ENCODE measurements around the gene CMTM2. TPM values are rescaled to one million over a fixed set of nuclear protein-coding genes. Genes with fewer than 3 reads are reported as not detected.
"Not testable (repeated sequence)": the region's sequence is repeated elsewhere in the genome, so short reads cannot be mapped to it uniquely, and the experiment has no call there.

The CMTM2 gene
- total RNA-seq, 1 donor from 2014 or later = 0.51 TPM

GRCh38 chr16:66585481-66586239 lies 6.4 kb downstream of the CMTM2 start:
- peaks cover 7% of the 10 kb centered on the region for H3K36me3 Mint-ChIP-seq (ENCODE audit: low read depth)
- peaks cover 43% of the 10 kb centered on the region for H3K4me1 Mint-ChIP-seq
- intact Hi-C loops (cut with micrococcal nuclease) = no loop called here
- no peaks in the 10 kb centered on the region for H3K9me3 Mint-ChIP-seq
- peak overlapping the region; percentile 14 for H3K4me3 Mint-ChIP-seq
- peak overlapping the region; percentile 18 for H3K27ac Mint-ChIP-seq
- no peak for DNase-seq
- H3K27me3 Mint-ChIP-seq = no peaks in the 10 kb centered on the region

GRCh38 chr16:66587881-66588600 lies 8.8 kb downstream of the CMTM2 start:
- H3K9me3 Mint-ChIP-seq = no peaks in the 10 kb centered on the region
- peak overlapping the region; percentile 64 for H3K4me3 Mint-ChIP-seq
- H3K27me3 Mint-ChIP-seq = no peaks in the 10 kb centered on the region
- H3K36me3 Mint-ChIP-seq (ENCODE audit: low read depth) = peaks cover 2% of the 10 kb centered on the region
- intact Hi-C loops (cut with micrococcal nuclease) = loop anchor here (2.0 kb wide), 1 partner anchor 35 kb away; the partner anchor contains the start of gene CKLF
- H3K4me1 Mint-ChIP-seq = peaks cover 34% of the 10 kb centered on the region
- DNase-seq = peak; percentile 62
- H3K27ac Mint-ChIP-seq = peak overlapping the region; percentile 2

GRCh38 chr16:66588981-66589713 lies 9.9 kb downstream of the CMTM2 start:
- Mint-ChIP-seq H3K4me3 (peak overlapping the region; percentile 76), H3K36me3 (ENCODE audit: low read depth) (peaks cover 2% of the 10 kb centered on the region), H3K27me3 (no peaks in the 10 kb centered on the region), H3K27ac (peak overlapping the region; percentile 56), H3K4me1 (peaks cover 34% of the 10 kb centered on the region), H3K9me3 (no peaks in the 10 kb centered on the region)
- intact Hi-C loops (cut with micrococcal nuclease) = loop anchor here (1.0 to 2.0 kb wide), 3 partner anchors 36 to 183 kb away; partner anchors contain the start of gene CKLF
- DNase-seq = peak; percentile 89

- intact Hi-C loops (cut with micrococcal nuclease) = loop anchor here (1.0 kb wide), 2 partner anchors 14 to 26 kb away; partner anchors contain the start of gene CMTM3
- Mint-ChIP-seq H3K4me3 (peak overlapping the region; percentile 76), H3K27ac (peak overlapping the region; percentile 63), H3K4me1 (peaks cover 39% of the 10 kb centered on the region), H3K27me3 (no peaks in the 10 kb centered on the region), H3K9me3 (no peaks in the 10 kb centered on the region), H3K36me3 (ENCODE audit: low read depth) (no peaks in the 10 kb centered on the region)
- DNase-seq = peak; percentile 86
Measured at GRCh38 chr16:66590322-66590721, 11.1 kb downstream of the CMTM2 start.

- H3K36me3 Mint-ChIP-seq (ENCODE audit: low read depth) = no peaks in the 10 kb centered on the region
- intact Hi-C loops (cut with micrococcal nuclease) = no loop called here
- DNase-seq = no peak
- H3K4me1 Mint-ChIP-seq = peaks cover 34% of the 10 kb centered on the region
- H3K4me3 Mint-ChIP-seq = peak overlapping the region; percentile 76
- no peaks in the 10 kb centered on the region for H3K27me3 Mint-ChIP-seq
- no peak overlapping the region for H3K27ac Mint-ChIP-seq
- no peaks in the 10 kb centered on the region for H3K9me3 Mint-ChIP-seq
Measured at GRCh38 chr16:66591018-66591417, 11.8 kb downstream of the CMTM2 start.

- no peak for DNase-seq
- no peaks in the 10 kb centered on the region for H3K36me3 Mint-ChIP-seq (ENCODE audit: low read depth)
- no peak overlapping the region for H3K27ac Mint-ChIP-seq
- H3K27me3 Mint-ChIP-seq = no peaks in the 10 kb centered on the region
- intact Hi-C loops (cut with micrococcal nuclease) = no loop called here
- H3K9me3 Mint-ChIP-seq = no peaks in the 10 kb centered on the region
- peaks cover 37% of the 10 kb centered on the region for H3K4me1 Mint-ChIP-seq
- no peak overlapping the region for H3K4me3 Mint-ChIP-seq
Measured at GRCh38 chr16:66592241-66592640, 13.0 kb downstream of the CMTM2 start.

- Mint-ChIP-seq H3K9me3 (no peaks in the 10 kb centered on the region), H3K27me3 (no peaks in the 10 kb centered on the region), H3K4me3 (no peak overlapping the region), H3K36me3 (ENCODE audit: low read depth) (no peaks in the 10 kb centered on the region), H3K27ac (no peak overlapping the region), H3K4me1 (peaks cover 35% of the 10 kb centered on the region)
- intact Hi-C loops (cut with micrococcal nuclease) = no loop called here
- DNase-seq = no peak
Measured at GRCh38 chr16:66592814-66593213, 13.6 kb downstream of the CMTM2 start.

- peak overlapping the region; percentile 49 for H3K27ac Mint-ChIP-seq
- H3K4me1 Mint-ChIP-seq = peaks cover 37% of the 10 kb centered on the region
- no peaks in the 10 kb centered on the region for H3K36me3 Mint-ChIP-seq (ENCODE audit: low read depth)
- DNase-seq = no peak
- intact Hi-C loops (cut with micrococcal nuclease) = no loop called here
- H3K9me3 Mint-ChIP-seq = no peaks in the 10 kb centered on the region
- no peak overlapping the region for H3K4me3 Mint-ChIP-seq
- H3K27me3 Mint-ChIP-seq = no peaks in the 10 kb centered on the region
Measured at GRCh38 chr16:66594739-66595138, 15.5 kb downstream of the CMTM2 start.

GRCh38 chr16:66596559-66596958 lies 17.3 kb downstream of the CMTM2 start:
- H3K4me1 Mint-ChIP-seq = peaks cover 34% of the 10 kb centered on the region
- H3K36me3 Mint-ChIP-seq (ENCODE audit: low read depth); H3K9me3 Mint-ChIP-seq; intact Hi-C loops (cut with micrococcal nuclease); H3K4me3 Mint-ChIP-seq; H3K27me3 Mint-ChIP-seq; DNase-seq: not testable (repeated sequence)
- H3K27ac Mint-ChIP-seq = peak overlapping the region; percentile 80

GRCh38 chr16:66596986-66597848 lies 18.0 kb downstream of the CMTM2 start:
- Mint-ChIP-seq H3K27ac (peak overlapping the region; percentile 80), H3K36me3 (ENCODE audit: low read depth) (peaks cover 5% of the 10 kb centered on the region), H3K4me3 (peak overlapping the region; percentile 47), H3K27me3 (no peaks in the 10 kb centered on the region), H3K4me1 (peaks cover 34% of the 10 kb centered on the region), H3K9me3 (no peaks in the 10 kb centered on the region)
- intact Hi-C loops (cut with micrococcal nuclease) = loop anchor here (1.0 kb wide), 1 partner anchor 8 kb away; no protein-coding TSS in a partner anchor
- peak; percentile 74 for DNase-seq

DNA sequence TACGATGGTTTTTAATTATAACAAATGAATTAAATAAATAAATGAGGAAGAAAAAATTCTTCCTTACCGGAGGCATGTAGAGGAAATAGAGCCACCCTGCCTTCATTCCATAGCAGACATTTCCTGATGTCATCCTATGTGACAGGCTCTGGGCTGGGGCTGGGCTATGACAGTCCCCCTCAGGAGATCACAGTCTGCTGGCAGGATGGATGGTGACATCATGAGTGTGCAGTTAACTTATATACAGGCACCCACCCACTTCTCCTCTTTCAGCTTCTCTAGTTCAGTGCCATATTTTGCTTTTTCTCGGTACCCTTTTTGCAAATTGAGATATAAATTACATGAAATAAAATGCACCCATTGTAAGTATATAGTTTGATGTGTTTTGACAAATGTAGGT lies 18.8 kb downstream of the CMTM2 start:
- no peak overlapping the region for H3K4me3 Mint-ChIP-seq

DNA sequence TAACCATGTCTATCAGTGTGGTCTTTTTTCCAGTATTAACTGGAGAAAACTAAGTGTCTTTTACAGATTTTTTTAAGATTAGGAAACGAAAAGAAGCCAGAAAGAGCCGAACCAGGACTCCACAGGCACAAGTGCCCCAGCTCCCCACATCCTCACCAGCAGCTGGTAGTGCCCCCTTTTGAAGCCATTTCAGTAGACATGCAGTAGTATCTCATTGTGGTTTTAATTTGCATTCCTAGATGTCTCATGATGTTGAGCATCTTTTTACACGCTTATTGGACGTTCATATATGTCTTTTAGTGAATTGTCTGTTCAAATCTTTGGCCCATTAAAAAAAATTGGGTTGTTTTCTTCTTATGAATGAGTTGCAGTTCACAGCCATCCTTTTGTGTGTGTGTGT lies 20.5 kb downstream of the CMTM2 start:
- no peaks in the 10 kb centered on the region for H3K9me3 Mint-ChIP-seq
- peaks cover 11% of the 10 kb centered on the region for H3K36me3 Mint-ChIP-seq (ENCODE audit: low read depth)
- no peak overlapping the region for H3K4me3 Mint-ChIP-seq
- peaks cover 46% of the 10 kb centered on the region for H3K4me1 Mint-ChIP-seq
- peak overlapping the region; percentile 17 for H3K27ac Mint-ChIP-seq
- H3K27me3 Mint-ChIP-seq = peaks cover 2% of the 10 kb centered on the region
- intact Hi-C loops (cut with micrococcal nuclease) = no loop called here
- no peak for DNase-seq

More for the DNA sequence above, 18.8 kb downstream of the CMTM2 start:
- Mint-ChIP-seq H3K36me3 (ENCODE audit: low read depth) (peaks cover 5% of the 10 kb centered on the region), H3K4me1 (peaks cover 38% of the 10 kb centered on the region), H3K27me3 (peaks cover 2% of the 10 kb centered on the region), H3K9me3 (no peaks in the 10 kb centered on the region), H3K27ac (peak overlapping the region; percentile 70)
- peak; percentile 71 for DNase-seq
- intact Hi-C loops (cut with micrococcal nuclease) = no loop called here

DNA sequence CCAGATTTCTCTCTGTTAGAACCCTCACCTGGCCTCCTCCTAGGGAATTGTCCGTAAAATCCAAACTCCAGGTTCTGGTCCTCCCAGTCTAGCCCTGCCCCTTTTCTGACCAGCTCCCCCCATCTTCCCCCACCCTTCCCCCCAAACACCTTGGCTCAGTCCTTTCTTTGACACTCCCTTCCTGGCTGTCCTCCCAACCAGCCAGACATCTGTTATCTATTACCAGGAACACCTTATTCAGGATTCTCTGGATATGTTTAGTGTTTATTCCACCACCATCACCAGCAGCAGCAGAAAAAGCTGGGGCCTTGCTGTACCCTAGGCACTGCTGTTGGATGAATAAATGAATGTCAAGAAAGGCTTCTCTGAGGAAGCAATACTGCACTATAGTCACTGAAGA lies 21.2 kb downstream of the CMTM2 start:
- intact Hi-C loops (cut with micrococcal nuclease) = no loop called here
- no peak for DNase-seq

More for the DNA sequence above, 21.2 kb downstream of the CMTM2 start:
- Mint-ChIP-seq H3K4me1 (peaks cover 42% of the 10 kb centered on the region), H3K27ac (no peak overlapping the region), H3K9me3 (no peaks in the 10 kb centered on the region), H3K4me3 (no peak overlapping the region), H3K27me3 (peaks cover 2% of the 10 kb centered on the region), H3K36me3 (ENCODE audit: low read depth) (peaks cover 11% of the 10 kb centered on the region)

All from activated CD4-positive, alpha-beta T cell treated with anti-CD3 and anti-CD28 coated beads, Interleukin-2, amount 10 ng/mL, durations not matched to agents 24 days and 14 days (primary cell).